Endothelial cell of umbilical vein (primary cell): ENCODE measurements around the gene CHMP6. TPM values are rescaled to one million over a fixed set of nuclear protein-coding genes. Genes with fewer than 3 reads are reported as not detected.

ENCODE experiments used
- BruUV-seq: library from RNA; stranded (reverse); fragments of 400-500 nt; replicated peaks from 2 replicates; lab custom pipeline; 2021; lab: Mats Ljungman, UMichigan
- CTCF ChIA-PET: fragments of 300-600, 350-600 bp; sonication (Branson Sonifier 250); formaldehyde crosslinking; loops from one replicate; lab custom pipeline; 2021; ENCODE audit warnings: antibody characterized with exemption, inconsistent platforms; lab: Charles Lee
- POLR2A ChIA-PET: fragments of 300-600, 350-600 bp; sonication (Branson Sonifier 250); formaldehyde crosslinking; loops from one replicate; lab custom pipeline; 2021; ENCODE audit warnings: antibody characterized with exemption, inconsistent platforms; lab: Charles Lee
- DNase-seq: peaks from one replicate; pipeline ENCODE4 v3.0.0-alpha.2; 2011; ENCODE audit warnings: low read depth, low spot score
- FAIRE-seq: peaks from 2 replicates; lab custom pipeline; 2011; peaks lifted over from hg19 to GRCh38; lab: Jason Lieb, UNC
- H2AFZ ChIP-seq: 2 replicates; pipeline ENCODE4 v1.6.0; 2012; ENCODE audit warnings: low read depth, low read length, control low read depth, inconsistent platforms
- H3K27ac ChIP-seq: 2 replicates; pipeline ENCODE4 v1.5.1; 2011; ENCODE audit warnings: low read depth, mild to moderate bottlenecking, control low read depth, low read length, moderate library complexity; ENCODE audit not compliant: insufficient read depth
- H3K27me3 ChIP-seq, 2 experiments: 2 replicates each; pipeline versions ENCODE4 v1.6.0 to v1.6.1; 2011; ENCODE audit warnings: low read length in 2 of 2, mixed read lengths in 1 of 2; ENCODE audit not compliant: control insufficient read depth in 2 of 2, insufficient read depth in 2 of 2
- H3K36me3 ChIP-seq, 2 experiments: 2 replicates in 1 of 2; 3 replicates in 1 of 2; pipeline ENCODE4 v1.5.1; 2011; ENCODE audit warnings: low read length in 2 of 2, mild to moderate bottlenecking in 1 of 2, moderate library complexity in 1 of 2; ENCODE audit not compliant: control insufficient read depth in 2 of 2, insufficient read depth in 2 of 2; ENCODE audit errors: extremely low read depth in 1 of 2
- H3K4me1 ChIP-seq: 3 replicates; pipeline ENCODE4 v1.5.1; 2011; ENCODE audit warnings: mild to moderate bottlenecking, low read length; ENCODE audit not compliant: control insufficient read depth, insufficient read depth; ENCODE audit errors: extremely low read depth
- H3K4me2 ChIP-seq: 2 replicates; pipeline ENCODE4 v1.6.1; 2011; ENCODE audit warnings: low read length, control low read depth, mixed read lengths; ENCODE audit not compliant: insufficient read depth
- H3K4me3 ChIP-seq, 3 experiments: fragments of 200-600 bp in 1 of 3; sonication (generic), shearing (Covaris generic) in 1 of 3; replicated peaks in 1 of 3; 2 replicates each; pipeline ENCODE4 v1.5.1; 2011 to 2016; ENCODE audit warnings: control low read depth in 3 of 3, low read length in 3 of 3, mild to moderate bottlenecking in 2 of 3, inconsistent platforms in 1 of 3, low read depth in 1 of 3, moderate library complexity in 1 of 3; ENCODE audit not compliant: insufficient read depth in 1 of 3
- H3K79me2 ChIP-seq: 2 replicates; pipeline ENCODE4 v1.6.0; 2012; ENCODE audit warnings: low read length, inconsistent platforms; ENCODE audit not compliant: control insufficient read depth, insufficient read depth
- H3K9ac ChIP-seq: replicated peaks from 2 replicates; pipeline ENCODE3; 2011; ENCODE audit warnings: low read length, control low read depth; ENCODE audit not compliant: insufficient read depth; ENCODE audit errors: extremely low read depth
- H3K9me1 ChIP-seq: replicated peaks from 3 replicates; pipeline ENCODE4 v1.6.0; 2011; ENCODE audit warnings: mild to moderate bottlenecking, low read length; ENCODE audit not compliant: control insufficient read depth, insufficient read depth; ENCODE audit errors: extremely low read depth
- H3K9me3 ChIP-seq: replicated peaks from 2 replicates; pipeline ENCODE4 v1.5.1; 2012; ENCODE audit warnings: low read length, inconsistent platforms; ENCODE audit not compliant: control insufficient read depth, insufficient read depth
- H4K20me1 ChIP-seq: replicated peaks from 2 replicates; pipeline ENCODE3; 2011; ENCODE audit warnings: mild to moderate bottlenecking, low read length; ENCODE audit not compliant: control insufficient read depth, insufficient read depth; ENCODE audit errors: extremely low read depth
- CTCF ChIP-seq, 2 donors: IDR thresholded peaks; 1 replicate in 1 of 2; 2 replicates in 1 of 2; pipeline ENCODE4 v1.5.1; 2011; ENCODE audit warnings: low read length in 2 of 2, mild to moderate bottlenecking in 2 of 2, moderate library complexity in 2 of 2, control low read depth in 1 of 2, inconsistent platforms in 1 of 2, low read depth in 1 of 2; ENCODE audit not compliant: insufficient read depth in 1 of 2; ENCODE audit errors: extremely low read depth in 1 of 2
- EZH2 ChIP-seq: IDR thresholded peaks from 2 replicates; pipeline ENCODE4 v1.6.1; 2012; ENCODE audit warnings: borderline replicate concordance, low read depth, mild to moderate bottlenecking, moderate library complexity, low read length, inconsistent platforms; ENCODE audit not compliant: severe bottlenecking
- FOS ChIP-seq: IDR thresholded peaks from 2 replicates; pipeline ENCODE4 v1.6.1; 2011; ENCODE audit warnings: mild to moderate bottlenecking, low read length, moderate library complexity, borderline replicate concordance; ENCODE audit not compliant: insufficient read depth
- GATA2 ChIP-seq: IDR thresholded peaks from 2 replicates; pipeline ENCODE4 v1.7.0; 2011; ENCODE audit warnings: low read depth, mild to moderate bottlenecking, moderate library complexity, mixed read lengths, low read length; ENCODE audit not compliant: insufficient read length, insufficient read depth
- JUN ChIP-seq: IDR thresholded peaks from 2 replicates; pipeline ENCODE4 v1.6.1; 2011; ENCODE audit warnings: borderline replicate concordance, low read depth; ENCODE audit not compliant: insufficient read length, insufficient read depth
- MAX ChIP-seq: IDR thresholded peaks from 2 replicates; pipeline ENCODE4 v1.6.1; 2011; ENCODE audit not compliant: insufficient read depth, insufficient read length
- MYC ChIP-seq: IDR thresholded peaks from one replicate; pipeline ENCODE4 v1.6.1; 2011; ENCODE audit warnings: mild to moderate bottlenecking, low read depth, low read length
- POLR2A ChIP-seq: IDR thresholded peaks from 2 replicates; pipeline ENCODE4 v1.6.1; 2012; ENCODE audit warnings: low read depth, mild to moderate bottlenecking, control low read depth, low read length
- POLR2AphosphoS5 ChIP-seq: IDR thresholded peaks from 2 replicates; pipeline ENCODE4 v1.6.1; 2012; ENCODE audit warnings: low read depth, mild to moderate bottlenecking, control low read depth, low read length, moderate library complexity; ENCODE audit not compliant: insufficient read depth
- dilution Hi-C: fragments of 300-500 bp; cut with MboI; formaldehyde crosslinking; loops from one replicate; pipeline ENCODE4 v1.15.0; 2019; ENCODE audit warnings: low sequenced_read_pairs; ENCODE audit not compliant: extremely low pct_ligation_motif_present
- intact Hi-C: fragments of 100-400 bp; cut with micrococcal nuclease; formaldehyde crosslinking; loops from one replicate; pipeline ENCODE4 v1.10.0; 2022
- polyA plus RNA-seq, 4 experiments: library from polyadenylated mRNA; depleted of rRNA in 3 of 4; stranded (reverse) in 3 of 4; unstranded in 1 of 4; fragments of >200 nt; gene quantifications; 2 replicates each; pipeline versions ENCODE4 v1.2.1 to v1.2.3, GENCODE V29; 2011 to 2012; ENCODE audit warnings: missing spikeins in 1 of 4
- total RNA-seq: library from RNA; stranded (reverse); gene quantifications from 2 replicates; pipeline ENCODE4 v1.2.3, GENCODE V29; 2021

CHMP6 gene
- total and polyA plus RNA-seq, 2 donors (not counting 3 experiments of a cell fraction or from before 2014, with no cell fraction given): 42.5 to 48.5 TPM

DNA sequence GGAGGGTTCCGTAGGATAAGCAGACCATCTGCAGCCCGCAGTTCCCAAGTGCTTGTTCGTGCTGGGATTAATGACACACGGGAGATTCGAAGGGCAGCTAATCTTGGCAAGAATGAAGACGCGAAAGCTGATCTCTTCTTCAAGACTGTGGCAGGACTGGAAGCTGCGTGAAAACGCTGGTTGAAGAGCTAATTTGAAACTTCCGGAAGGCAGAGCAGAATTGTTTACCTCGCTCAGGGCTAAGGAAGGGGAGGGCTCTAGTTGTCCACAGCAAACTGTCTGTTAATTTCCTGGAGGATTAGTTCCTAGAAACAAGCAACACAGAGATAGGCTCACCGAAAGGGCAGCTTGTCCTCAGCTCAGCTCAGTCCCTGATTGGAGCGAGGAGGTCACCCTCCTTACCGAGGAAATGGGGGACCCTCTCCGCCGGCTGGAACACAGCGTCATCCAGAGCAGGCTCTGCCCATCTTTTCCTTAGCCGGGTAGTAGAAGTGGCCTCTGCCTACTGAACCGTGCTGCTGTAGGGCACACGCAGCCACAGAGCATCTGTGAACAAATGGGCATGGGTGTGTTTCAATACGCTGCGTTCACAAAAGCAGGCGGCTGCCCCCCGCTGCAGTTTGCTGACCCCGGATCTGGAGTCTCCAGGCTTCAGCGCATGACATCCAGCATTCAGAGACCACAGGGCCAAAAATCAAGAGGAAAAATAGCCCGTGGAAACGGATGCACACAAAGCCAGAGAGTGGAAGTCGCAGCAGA is 26.6 kb downstream of the CHMP6 start:
- no TSS peak for BruUV-seq
- ChIA-PET POLR2A (no interaction called here), CTCF (interaction anchor here (1.0 to 1.2 kb wide), 4 partner anchors 8 to 77 kb away, joined by 3 to 5 read pairs (median 4); no protein-coding TSS in a partner anchor)
- DNase-seq: peak; percentile 65
- no peaks in the 10 kb centered on the region for H3K27me3 ChIP-seq
- no peaks in the 10 kb centered on the region for H3K79me2 ChIP-seq
- no peaks in the 10 kb centered on the region for H3K9me3 ChIP-seq
- peak overlapping the region; percentile 76 for H3K4me2 ChIP-seq
- H3K9me1 ChIP-seq: no peaks in the 10 kb centered on the region
- peak overlapping the region in 2 of 3 experiments; percentile 28 to 51 for H3K4me3 ChIP-seq
- peak; percentile 92 for FAIRE-seq
- H2AFZ ChIP-seq: peak overlapping the region; percentile 92
- H3K36me3 ChIP-seq: no peaks in the 10 kb centered on the region
- H3K4me1 ChIP-seq: peaks cover 12% of the 10 kb centered on the region
- H3K27ac ChIP-seq: peak overlapping the region; percentile 29
- dilution Hi-C loops (no loop called here), intact Hi-C loops (no loop called here)
- H4K20me1 ChIP-seq: no peaks in the 10 kb centered on the region
- TF ChIP-seq POLR2A (peak; percentile 50), FOS (no peak), POLR2AphosphoS5 (peak; percentile 25), JUN (no peak)
- H3K9ac ChIP-seq: peak overlapping the region; percentile 8

DNA sequence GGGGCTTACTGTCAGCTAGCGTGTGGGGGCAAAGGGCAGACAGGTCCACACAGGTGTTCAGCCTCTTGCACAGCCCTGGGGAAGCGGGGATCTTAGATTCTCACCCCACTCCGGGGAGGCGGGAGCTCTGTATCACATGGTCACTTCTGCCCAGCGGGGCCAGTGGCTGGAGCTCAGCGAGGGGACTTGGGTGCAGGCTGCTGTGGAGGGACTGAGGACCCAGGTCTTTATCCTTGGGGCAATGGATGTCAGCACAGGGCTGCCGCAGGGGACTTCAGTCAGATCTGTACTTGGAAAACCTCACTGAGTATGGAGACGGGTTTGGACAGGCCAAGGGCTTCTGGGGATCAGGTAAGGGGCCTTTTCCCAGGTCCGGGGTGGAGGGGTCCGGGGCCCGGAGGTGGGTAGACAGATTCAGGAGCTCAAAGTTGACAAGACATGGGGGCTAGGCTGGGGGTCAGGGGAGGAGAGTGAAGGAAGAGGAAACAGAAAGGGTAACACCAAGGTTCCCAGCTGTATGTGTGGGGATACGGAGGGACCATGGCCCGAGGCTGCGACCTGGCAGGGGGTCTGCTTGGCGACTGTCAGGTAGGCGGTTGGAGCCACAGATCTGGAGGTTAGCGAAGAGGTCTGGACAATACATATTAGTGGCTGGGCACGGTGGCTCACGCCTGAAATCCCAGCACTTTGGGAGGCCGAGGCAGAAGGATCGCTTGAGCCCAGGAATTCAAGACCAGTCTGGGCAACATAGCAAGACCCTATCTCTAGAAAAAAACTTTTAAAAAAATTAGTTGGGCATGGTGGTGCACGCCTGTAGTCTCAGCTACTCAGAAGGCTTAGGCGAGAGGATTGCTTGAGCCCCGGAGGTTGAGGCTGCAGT is 28.2 kb downstream of the CHMP6 start:
- Histone ChIP-seq H3K4me1 (peaks cover 12% of the 10 kb centered on the region), H3K36me3 (no peaks in the 10 kb centered on the region), H3K9me1 (no peaks in the 10 kb centered on the region), H3K4me2 (no peak overlapping the region), H2AFZ (no peak overlapping the region), H3K9ac (no peak overlapping the region), H3K27ac (no peak overlapping the region), H3K79me2 (no peaks in the 10 kb centered on the region), H3K9me3 (no peaks in the 10 kb centered on the region), H3K27me3 (no peaks in the 10 kb centered on the region), H4K20me1 (no peaks in the 10 kb centered on the region), H3K4me3 (no peak overlapping the region)
- intact Hi-C loops (no loop called here), dilution Hi-C loops (no loop called here)
- ChIA-PET CTCF (interaction anchor here (1.5 to 4.4 kb wide), 4 partner anchors 13 to 83 kb away, joined by 4 to 62 read pairs (median 12); no protein-coding TSS in a partner anchor), POLR2A (no interaction called here)
- no TSS peak for BruUV-seq
- TF ChIP-seq MAX: no peak
- no peak for TF ChIP-seq EZH2
- TF ChIP-seq CTCF (IDR thresholded peaks at IDR 0.05; ENCODE audit: extremely low read depth in 1 of 2, insufficient read depth in 1 of 2, low read depth in 1 of 2, low read length in 2 of 2): no peak
- TF ChIP-seq MYC: no peak
- TF ChIP-seq JUN: no peak
- TF ChIP-seq GATA2: no peak
- no peak for TF ChIP-seq POLR2A
- TF ChIP-seq FOS: no peak
- TF ChIP-seq POLR2AphosphoS5: no peak
- FAIRE-seq: no peak
- DNase-seq: no peak
